Mucosa of stomach (tissue), 1 donor: Measurements from ENCODE around the gene PKHD1.

Experiments
- H3K27me3 ChIP-seq: one replicate; pipeline ENCODE4 v1.7.0; 2013; ENCODE audit warnings: mild to moderate bottlenecking, low read length; ENCODE audit not compliant: control insufficient read depth, insufficient read depth
- H3K36me3 ChIP-seq: one replicate; pipeline ENCODE4 v1.7.0; 2013; ENCODE audit warnings: low read length; ENCODE audit not compliant: control insufficient read depth, insufficient read depth
- H3K4me1 ChIP-seq: one replicate; pipeline ENCODE4 v1.7.0; 2013; ENCODE audit warnings: mild to moderate bottlenecking, low read length; ENCODE audit not compliant: control insufficient read depth, insufficient read depth
- H3K4me3 ChIP-seq: one replicate; pipeline ENCODE4 v1.7.0; 2013; ENCODE audit warnings: low read length
- H3K9ac ChIP-seq: one replicate; pipeline ENCODE4 v1.7.0; 2013; ENCODE audit warnings: mild to moderate bottlenecking, low read length, moderate library complexity
- H3K9me3 ChIP-seq: one replicate; pipeline ENCODE4 v1.7.0; 2013; ENCODE audit warnings: mild to moderate bottlenecking, low read length, moderate library complexity; ENCODE audit not compliant: control insufficient read depth
- donor health status: Pancreatic carcinoma.

The PKHD1 gene

DNA sequence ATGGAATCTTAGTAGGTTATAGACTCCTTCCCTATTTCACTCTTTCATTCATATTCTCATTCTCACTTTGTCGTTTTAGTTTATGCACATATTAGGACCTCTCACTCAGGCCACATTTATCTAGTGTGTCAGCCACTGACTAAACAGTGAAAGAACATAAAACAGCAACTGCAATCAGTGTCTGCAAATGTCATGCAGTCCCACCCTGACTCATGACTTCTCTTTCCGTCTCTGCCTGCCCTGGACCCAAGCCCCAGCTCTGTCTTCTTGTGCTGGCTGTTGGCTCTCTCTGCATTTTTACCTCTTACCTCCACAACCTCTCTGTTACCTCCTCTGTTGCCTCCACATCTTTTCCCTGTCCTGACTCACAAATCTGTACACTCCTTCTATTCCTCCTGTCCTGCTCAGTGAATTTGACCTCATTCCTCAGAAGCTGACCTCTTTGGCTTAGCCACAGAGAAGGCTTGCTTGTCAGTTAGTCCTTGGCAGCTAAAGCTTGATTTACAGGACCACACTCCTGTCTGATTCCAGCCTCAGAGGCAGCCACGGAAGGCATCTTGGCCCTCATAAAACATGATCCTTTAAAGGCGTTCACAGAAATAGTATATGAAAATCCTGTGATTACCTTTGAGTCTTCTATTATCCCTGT lies 247.6 kb downstream of the PKHD1 start:
- Histone ChIP-seq H3K4me1 (no peaks in the 10 kb centered on the region), H3K9ac (no peak overlapping the region), H3K27me3 (no peaks in the 10 kb centered on the region), H3K36me3 (no peaks in the 10 kb centered on the region), H3K9me3 (no peaks in the 10 kb centered on the region), H3K4me3 (no peak overlapping the region)

DNA sequence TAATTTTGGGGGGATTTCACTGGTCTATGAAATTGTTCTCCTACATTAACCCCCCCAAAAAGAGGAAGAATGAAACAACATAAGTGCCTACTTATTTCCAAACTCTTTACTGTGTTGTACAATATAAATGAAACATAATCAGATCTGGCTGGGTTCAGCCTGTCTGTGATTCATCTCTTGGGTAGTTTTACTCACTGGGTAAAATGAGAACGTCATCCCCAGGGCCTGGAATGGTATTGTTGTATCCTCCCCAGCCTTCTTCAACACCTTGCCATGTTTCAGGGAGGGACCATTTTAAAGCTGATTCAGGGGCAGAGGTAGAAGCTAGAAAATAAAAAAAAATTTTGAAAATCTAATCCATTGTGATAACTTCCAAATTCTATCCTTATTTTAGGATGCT lies 256.7 kb downstream of the PKHD1 start:
- H3K4me3 ChIP-seq, result no peak overlapping the region
- no peak overlapping the region for H3K9ac ChIP-seq
- H3K27me3 ChIP-seq, result no peaks in the 10 kb centered on the region
- H3K36me3 ChIP-seq, result no peaks in the 10 kb centered on the region
- no peaks in the 10 kb centered on the region for H3K9me3 ChIP-seq
- no peaks in the 10 kb centered on the region for H3K4me1 ChIP-seq

DNA sequence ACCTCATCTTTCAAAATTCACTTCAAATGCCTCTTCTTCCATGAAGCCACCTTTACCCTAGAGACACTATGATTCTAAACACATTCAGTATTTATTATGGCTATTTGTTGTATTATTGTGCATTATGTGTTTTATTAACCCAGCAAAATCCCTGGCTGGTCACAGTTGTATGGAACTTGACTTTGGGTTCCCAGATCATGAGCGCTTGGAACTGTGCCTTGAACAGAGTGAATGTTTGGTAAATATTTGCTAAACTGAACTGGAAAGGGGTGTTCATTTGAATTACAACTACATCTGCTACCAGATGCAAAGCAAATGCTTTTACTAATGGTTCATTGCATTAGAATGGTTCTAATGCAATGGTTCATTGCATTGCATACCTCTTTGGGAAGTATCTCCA lies 259.8 kb downstream of the PKHD1 start:
- no peak overlapping the region for H3K9ac ChIP-seq
- no peak overlapping the region for H3K4me3 ChIP-seq
- no peaks in the 10 kb centered on the region for H3K9me3 ChIP-seq
- H3K4me1 ChIP-seq, result no peaks in the 10 kb centered on the region
- H3K36me3 ChIP-seq, result no peaks in the 10 kb centered on the region
- H3K27me3 ChIP-seq, result no peaks in the 10 kb centered on the region

DNA sequence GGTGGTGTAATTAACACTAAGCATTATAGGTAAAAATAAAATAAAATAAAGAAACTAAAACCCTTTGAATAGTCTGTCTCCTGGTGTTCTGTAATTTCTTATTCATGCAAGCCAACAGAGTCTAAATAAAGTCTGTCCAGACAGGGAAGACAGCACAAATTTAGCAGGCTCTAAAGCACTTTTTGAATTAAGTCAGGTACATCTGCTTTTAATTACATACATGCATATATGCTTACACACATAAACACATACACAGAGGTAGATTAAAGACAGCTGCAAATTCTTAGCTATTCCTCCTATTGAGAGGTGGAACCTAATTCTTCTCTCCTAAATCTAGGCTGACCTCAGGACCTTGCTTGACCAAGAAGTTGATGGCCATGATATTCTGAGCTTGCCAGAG lies 262.5 kb downstream of the PKHD1 start:
- H3K4me1 ChIP-seq, result no peaks in the 10 kb centered on the region
- no peaks in the 10 kb centered on the region for H3K36me3 ChIP-seq
- H3K9ac ChIP-seq, result no peak overlapping the region
- H3K9me3 ChIP-seq, result no peaks in the 10 kb centered on the region
- H3K27me3 ChIP-seq, result no peaks in the 10 kb centered on the region
- H3K4me3 ChIP-seq, result no peak overlapping the region

DNA sequence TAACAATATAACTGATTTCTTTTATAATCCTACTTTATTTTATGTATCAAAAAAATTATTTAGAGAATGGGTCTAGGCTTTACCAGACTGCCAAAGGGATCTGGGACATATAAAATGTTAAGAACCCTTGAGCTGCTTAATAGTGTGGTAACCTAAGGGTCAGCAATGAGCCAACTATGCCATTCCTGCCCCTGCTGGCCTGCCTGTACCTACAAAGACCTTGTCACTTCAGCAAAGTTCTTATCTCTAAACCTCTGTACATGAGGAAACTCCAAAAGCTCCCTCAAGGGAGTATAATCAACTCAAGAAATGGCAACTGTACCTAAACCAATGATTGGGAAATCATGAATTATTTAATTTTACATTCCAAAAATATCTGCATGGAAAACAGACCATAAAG lies 266.9 kb downstream of the PKHD1 start:
- no peak overlapping the region for H3K4me3 ChIP-seq
- H3K9me3 ChIP-seq, result no peaks in the 10 kb centered on the region
- H3K27me3 ChIP-seq, result no peaks in the 10 kb centered on the region
- no peaks in the 10 kb centered on the region for H3K36me3 ChIP-seq
- H3K9ac ChIP-seq, result no peak overlapping the region
- H3K4me1 ChIP-seq, result no peaks in the 10 kb centered on the region

DNA sequence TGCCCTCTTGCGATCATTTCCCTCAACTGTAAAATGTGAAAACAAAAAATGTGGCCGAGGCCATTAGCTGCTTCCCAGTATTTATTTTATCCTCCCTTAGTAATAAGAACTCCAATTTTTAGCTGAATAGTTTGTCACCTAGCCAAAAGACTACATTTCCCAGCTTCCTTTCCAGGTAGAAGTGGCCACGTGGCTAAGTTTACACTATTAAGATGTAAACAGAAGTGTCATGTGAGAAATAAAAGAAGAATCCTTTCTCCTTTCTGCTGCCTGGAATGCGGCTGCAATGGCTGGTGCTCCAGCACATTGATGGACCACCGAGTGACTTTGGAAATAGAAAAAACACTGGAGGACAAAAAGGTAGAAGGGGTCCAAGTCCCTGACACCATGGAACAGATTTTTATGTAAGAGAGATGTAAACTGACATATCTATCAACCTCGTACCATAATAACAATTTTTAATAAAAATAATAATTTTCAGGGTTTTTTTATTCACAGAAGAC lies 268.8 kb downstream of the PKHD1 start:
- no peaks in the 10 kb centered on the region for H3K9me3 ChIP-seq
- no peaks in the 10 kb centered on the region for H3K27me3 ChIP-seq
- no peak overlapping the region for H3K4me3 ChIP-seq
- H3K36me3 ChIP-seq, result no peaks in the 10 kb centered on the region
- no peak overlapping the region for H3K9ac ChIP-seq
- no peaks in the 10 kb centered on the region for H3K4me1 ChIP-seq

DNA sequence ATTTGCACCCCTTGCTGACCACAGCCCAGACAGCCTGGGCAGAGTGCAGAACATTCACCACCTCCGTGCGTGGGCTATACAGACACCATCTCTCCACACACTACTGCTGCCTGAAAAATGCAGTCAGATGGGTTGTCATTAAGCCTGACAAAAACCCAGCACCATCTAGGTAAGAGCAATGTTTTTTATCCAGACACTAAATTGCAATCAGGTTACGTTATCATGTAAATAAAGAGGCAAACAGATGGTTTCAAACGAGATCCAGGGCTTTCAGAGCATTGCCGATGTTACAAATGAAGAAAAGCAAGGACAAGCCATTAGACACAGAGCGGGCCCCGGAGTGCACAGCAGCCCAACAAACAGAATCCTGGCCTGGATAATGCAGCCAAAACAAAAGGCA lies 269.6 kb downstream of the PKHD1 start:
- Histone ChIP-seq H3K27me3 (no peaks in the 10 kb centered on the region), H3K4me3 (no peak overlapping the region), H3K9me3 (no peaks in the 10 kb centered on the region), H3K36me3 (no peaks in the 10 kb centered on the region), H3K9ac (no peak overlapping the region), H3K4me1 (no peaks in the 10 kb centered on the region)

DNA sequence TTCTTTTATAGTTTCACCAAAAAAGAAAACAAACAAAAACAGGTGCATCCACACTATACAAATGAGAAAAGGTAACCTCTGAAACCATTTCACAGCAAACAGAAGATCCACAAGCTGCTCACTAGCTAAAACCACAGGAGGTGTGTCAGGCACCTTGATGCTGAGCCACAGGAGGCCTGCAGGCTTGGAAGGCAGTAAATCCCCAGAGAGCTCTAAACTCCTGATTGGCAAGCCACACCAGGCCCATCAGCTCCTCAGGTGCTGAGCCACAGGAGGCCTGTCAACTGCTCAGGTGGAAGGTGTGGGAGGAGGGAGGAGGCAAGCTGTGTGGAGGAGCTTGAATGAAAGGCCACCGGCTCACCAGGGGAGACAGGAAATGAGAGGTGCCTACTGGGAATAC lies 273.0 kb downstream of the PKHD1 start:
- Histone ChIP-seq H3K9ac (no peak overlapping the region), H3K27me3 (no peaks in the 10 kb centered on the region), H3K4me3 (no peak overlapping the region), H3K4me1 (no peaks in the 10 kb centered on the region), H3K9me3 (no peaks in the 10 kb centered on the region), H3K36me3 (no peaks in the 10 kb centered on the region)

DNA sequence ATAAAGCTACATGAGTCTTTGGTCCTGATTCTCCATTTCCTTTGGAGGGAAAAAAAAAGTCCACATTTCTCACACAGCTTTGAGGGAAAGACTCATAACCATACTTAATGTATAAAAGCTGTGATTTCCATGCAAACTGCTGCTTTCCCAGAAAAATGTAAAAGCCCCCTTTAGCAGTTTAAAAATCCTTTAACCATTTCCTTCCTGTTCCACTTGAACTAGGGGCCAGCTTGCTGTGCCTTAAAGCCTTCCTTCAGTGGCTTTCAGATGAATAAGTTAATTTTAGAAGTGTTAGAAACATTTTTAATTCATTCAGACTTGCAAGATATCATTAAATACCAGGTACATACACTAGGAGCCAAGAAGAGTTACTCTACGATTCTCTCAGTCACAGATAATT lies 273.5 kb downstream of the PKHD1 start:
- Histone ChIP-seq H3K9ac (no peak overlapping the region), H3K4me1 (no peaks in the 10 kb centered on the region), H3K4me3 (no peak overlapping the region), H3K9me3 (no peaks in the 10 kb centered on the region), H3K27me3 (no peaks in the 10 kb centered on the region), H3K36me3 (no peaks in the 10 kb centered on the region)

DNA sequence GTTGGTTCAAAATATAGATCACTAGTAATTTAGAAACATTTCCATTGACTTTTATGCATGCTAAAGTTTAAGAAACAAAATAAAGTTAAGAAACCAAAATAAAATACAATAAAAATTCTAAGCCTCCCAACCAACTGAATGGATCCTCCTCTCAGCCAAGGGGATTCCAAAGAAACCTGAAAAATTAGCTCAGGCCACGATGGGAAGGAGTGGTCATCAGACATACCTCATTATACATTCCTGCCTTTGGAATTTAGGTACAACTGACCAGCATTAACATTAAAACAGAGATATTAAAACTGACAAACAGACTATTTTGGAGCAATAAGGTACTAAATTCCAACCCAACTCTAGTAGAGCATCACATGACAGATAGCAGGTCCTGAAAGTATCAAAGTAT lies 275.2 kb downstream of the PKHD1 start:
- Histone ChIP-seq H3K9ac (no peak overlapping the region), H3K4me3 (no peak overlapping the region), H3K27me3 (no peaks in the 10 kb centered on the region), H3K9me3 (no peaks in the 10 kb centered on the region), H3K36me3 (no peaks in the 10 kb centered on the region), H3K4me1 (no peaks in the 10 kb centered on the region)

DNA sequence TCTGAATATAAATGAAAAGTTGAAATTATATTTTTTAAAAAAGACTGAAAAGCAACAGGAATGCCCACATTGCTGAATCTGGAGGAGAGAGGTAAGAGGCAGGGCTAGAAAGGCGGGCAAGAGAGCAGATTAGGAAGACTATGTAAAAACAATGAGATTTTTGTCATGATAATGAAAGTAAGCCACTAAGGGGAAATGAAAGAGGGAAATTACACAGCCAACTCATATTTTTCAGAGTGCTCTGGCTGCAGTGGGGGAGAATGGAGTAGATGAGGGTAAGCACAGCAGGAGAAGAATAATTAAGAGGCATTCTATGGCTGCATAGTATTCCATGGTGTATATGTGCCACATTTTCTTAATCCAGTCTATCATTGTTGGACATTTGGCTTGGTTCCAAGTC lies 281.9 kb downstream of the PKHD1 start:
- no peaks in the 10 kb centered on the region for H3K9me3 ChIP-seq
- no peaks in the 10 kb centered on the region for H3K27me3 ChIP-seq
- H3K4me1 ChIP-seq, result no peaks in the 10 kb centered on the region
- H3K4me3 ChIP-seq, result no peak overlapping the region
- H3K9ac ChIP-seq, result no peak overlapping the region
- no peaks in the 10 kb centered on the region for H3K36me3 ChIP-seq

DNA sequence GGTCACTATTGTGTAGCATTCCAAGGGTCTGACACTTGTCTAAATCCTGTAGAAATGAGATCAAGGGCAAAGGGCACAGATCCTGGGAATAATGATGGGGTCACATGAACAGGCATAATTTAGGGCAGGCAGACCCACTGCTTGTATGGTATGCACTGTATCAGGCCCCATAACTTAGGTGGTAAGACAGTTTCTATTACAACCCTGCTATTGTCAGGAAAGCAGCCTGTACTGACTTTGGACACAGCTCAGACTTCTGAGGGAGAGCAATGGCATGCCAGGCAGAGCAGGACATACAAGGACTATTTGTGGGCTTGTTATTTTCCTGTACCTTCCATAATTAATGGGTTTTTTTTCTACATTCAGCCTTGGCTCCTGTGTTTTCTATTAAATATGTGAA lies 286.8 kb downstream of the PKHD1 start:
- H3K27me3 ChIP-seq, result no peaks in the 10 kb centered on the region
- H3K4me3 ChIP-seq, result no peak overlapping the region
- H3K36me3 ChIP-seq, result no peaks in the 10 kb centered on the region
- no peaks in the 10 kb centered on the region for H3K4me1 ChIP-seq
- no peaks in the 10 kb centered on the region for H3K9me3 ChIP-seq
- H3K9ac ChIP-seq, result no peak overlapping the region

DNA sequence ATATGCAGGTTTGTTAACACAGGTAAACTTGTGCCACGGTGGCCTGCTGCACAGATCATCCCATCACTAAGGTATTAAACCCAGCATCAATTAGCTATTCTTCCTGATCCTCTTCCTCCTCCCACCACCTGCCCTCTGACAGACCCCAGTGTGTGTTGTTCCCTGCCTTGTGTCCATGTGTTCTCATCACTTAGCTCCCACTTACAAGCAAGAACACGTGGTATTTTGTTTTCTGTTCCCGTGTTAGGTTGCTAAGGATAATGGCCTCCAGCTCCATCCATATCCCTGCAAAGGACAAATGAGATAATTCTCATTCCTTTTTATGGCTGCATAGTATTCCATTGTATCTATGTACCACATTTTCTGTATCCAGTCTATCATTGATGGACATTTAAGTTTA lies 294.0 kb downstream of the PKHD1 start:
- no peaks in the 10 kb centered on the region for H3K4me1 ChIP-seq
- no peaks in the 10 kb centered on the region for H3K9me3 ChIP-seq
- no peaks in the 10 kb centered on the region for H3K36me3 ChIP-seq
- H3K27me3 ChIP-seq, result no peaks in the 10 kb centered on the region
- H3K4me3 ChIP-seq, result no peak overlapping the region
- no peak overlapping the region for H3K9ac ChIP-seq
